Left colon (tissue), 2 donors: ENCODE data around the gene RNASE4. TPM values are rescaled to one million over a fixed set of nuclear protein-coding genes. Genes with fewer than 3 reads are reported as not detected.
A peak's percentile ranks its signal among the peaks of the same experiment; 100 is the strongest.

Source experiments
- ATAC-seq: fragments of 200-7000 bp; cut with Tn5 transposase; one replicate; pipeline ENCODE4 v1.9.1; 2020; ENCODE audit warnings: mild to moderate bottlenecking, moderate library complexity
- DNase-seq, 2 donors: peaks; one replicate each; pipeline ENCODE4 v3.0.0-alpha.2; 2020
- intact Hi-C, 2 donors: fragments of 100-400 bp; cut with DNase I in 1 of 2; cut with micrococcal nuclease in 1 of 2; formaldehyde crosslinking; loops; one replicate each; pipeline versions ENCODE4 v1.11.2 to v1.14.0; 2022; cut with DNase I, micrococcal nuclease
- total RNA-seq, 2 donors: library from RNA; stranded (reverse); fragmentation: NEBNext Ultra II Directional; extraction: Animal tissue kit (Norgen Biotek cat#: 25700); gene quantifications; one replicate each; pipeline ENCODE4 v1.2.1, GENCODE V29; 2021
- donor health status: DM: no; HTN: no; CAD: no.
- donor health status: DM: yes; HTN: yes; CAD: no.

RNASE4 gene
- total RNA-seq, 2 donors from 2014 or later, result 52.2 to 62.1 TPM

DNA sequence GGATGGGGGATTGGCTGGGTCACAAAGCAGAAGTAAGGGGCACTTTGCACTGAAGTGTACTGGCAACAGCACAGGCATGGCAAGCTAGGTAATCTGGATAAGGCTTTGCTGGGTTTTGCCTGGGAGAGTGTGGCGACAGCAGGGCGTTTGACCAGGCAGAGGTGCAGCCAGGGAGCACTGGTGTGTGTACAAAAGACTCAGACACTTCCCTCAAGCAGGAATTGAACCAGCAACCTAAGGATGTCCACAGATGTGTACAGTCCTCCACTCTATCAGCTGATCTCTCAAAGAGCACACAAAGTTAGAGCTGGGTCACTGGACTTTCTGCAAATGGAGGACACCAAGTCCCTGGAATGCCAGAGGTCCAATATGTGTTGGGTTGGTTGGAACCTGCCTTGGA, 15.4 kb upstream of the RNASE4 start:
- intact Hi-C loops, result no loop called here
- no peak for ATAC-seq
- DNase-seq, result no peak

DNA sequence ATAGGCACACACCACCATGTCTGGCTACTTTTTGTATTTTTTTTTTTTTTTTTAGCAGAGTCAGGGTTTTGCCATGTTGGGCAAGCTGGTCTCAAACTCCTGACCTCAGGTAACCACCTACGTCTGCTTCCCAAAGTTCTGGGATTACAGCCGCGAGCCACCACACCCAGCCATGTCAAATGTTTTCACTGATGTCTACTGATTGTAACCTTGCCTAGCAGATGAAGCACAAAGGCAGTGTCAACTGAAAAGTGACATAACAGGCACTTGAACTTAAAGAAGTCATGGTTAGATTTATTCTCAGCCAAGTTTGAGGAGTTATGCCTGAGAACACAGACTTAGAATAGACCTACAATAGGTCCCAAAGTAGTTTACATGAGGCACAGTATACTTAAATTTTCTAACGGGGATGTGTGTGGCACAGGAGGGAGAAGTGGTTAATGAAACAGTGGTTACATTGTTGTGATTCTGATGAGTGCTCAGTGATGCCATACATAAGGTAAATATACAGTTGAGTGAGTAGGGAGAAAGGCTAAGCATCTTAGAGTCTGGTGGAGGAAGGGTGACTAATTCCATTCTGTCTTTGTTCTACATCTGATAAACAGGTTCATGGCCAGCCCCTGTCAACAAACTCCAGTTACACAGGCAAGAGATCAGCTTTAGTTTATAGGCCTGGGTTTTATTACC, 12.6 kb upstream of the RNASE4 start:
- ATAC-seq (peak; percentile 89), DNase-seq (no peak)
- intact Hi-C loops, result no loop called here

DNA sequence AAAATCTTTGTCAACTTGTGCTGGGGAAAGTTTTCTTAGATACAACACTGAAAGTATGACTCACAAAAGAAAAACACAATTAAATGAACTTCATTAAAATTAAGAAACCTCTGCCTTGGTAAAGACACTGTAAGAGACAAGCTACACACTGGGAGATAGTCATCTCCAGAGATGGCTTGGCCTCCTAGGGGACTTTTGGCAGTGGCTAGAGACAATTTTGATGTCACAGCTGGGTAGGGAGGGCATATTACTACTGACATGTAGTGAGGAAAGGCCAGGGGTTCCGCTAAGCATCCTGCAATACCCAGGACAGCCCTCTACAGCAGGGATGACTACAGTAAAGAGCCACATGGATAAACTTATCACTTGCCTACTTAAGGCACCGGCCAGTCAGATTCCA, 8.7 kb upstream of the RNASE4 start:
- DNase-seq (no peak), ATAC-seq (no peak)
- intact Hi-C loops, result no loop called here

GRCh38 chr14:20676072-20676471, 8.3 kb upstream of the RNASE4 start:
- no peak for DNase-seq
- ATAC-seq, result no peak
- intact Hi-C loops, result no loop called here

- intact Hi-C loops, result loop anchor here (5.0 to 10.0 kb wide), 3 partner anchors 65 to 338 kb away; partner anchors contain the start of genes TEP1 (in 2 of the 2) and PARP2 (in 1 of the 2)
- DNase-seq (peak in 1 of 2 donors; percentile 34), ATAC-seq (no peak)
These were observed 4.5 kb upstream of the RNASE4 start for GRCh38 chr14:20679907-20680306.

DNA sequence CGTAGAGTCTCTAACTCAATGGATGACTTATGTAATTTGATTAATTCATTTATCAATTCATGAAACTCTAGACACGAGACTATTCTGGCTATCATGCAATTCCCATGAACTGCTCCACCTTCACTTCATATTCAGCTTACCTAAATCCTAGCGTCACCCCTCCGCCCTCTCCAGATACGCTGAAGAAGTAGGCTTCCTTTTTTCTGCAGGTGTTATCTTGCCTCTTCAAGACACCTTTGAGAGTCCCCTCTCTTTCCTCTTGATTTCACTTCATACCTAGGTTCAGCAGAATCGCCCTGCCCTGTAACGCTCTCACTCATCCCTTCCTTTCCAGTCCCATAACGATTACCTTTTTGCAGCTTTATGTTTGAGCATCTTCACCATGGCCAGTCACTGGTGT, 4.0 kb upstream of the RNASE4 start:
- ATAC-seq (no peak), DNase-seq (no peak)
- intact Hi-C loops, result loop anchor here (5.0 to 10.0 kb wide), 3 partner anchors 66 to 338 kb away; partner anchors contain the start of genes TEP1 (in 2 of the 2) and PARP2 (in 1 of the 2)

GRCh38 chr14:20680843-20681347, 3.5 kb upstream of the RNASE4 start:
- ATAC-seq, result peak; percentile 34
- DNase-seq, result peak; percentile 66 to 70

DNA sequence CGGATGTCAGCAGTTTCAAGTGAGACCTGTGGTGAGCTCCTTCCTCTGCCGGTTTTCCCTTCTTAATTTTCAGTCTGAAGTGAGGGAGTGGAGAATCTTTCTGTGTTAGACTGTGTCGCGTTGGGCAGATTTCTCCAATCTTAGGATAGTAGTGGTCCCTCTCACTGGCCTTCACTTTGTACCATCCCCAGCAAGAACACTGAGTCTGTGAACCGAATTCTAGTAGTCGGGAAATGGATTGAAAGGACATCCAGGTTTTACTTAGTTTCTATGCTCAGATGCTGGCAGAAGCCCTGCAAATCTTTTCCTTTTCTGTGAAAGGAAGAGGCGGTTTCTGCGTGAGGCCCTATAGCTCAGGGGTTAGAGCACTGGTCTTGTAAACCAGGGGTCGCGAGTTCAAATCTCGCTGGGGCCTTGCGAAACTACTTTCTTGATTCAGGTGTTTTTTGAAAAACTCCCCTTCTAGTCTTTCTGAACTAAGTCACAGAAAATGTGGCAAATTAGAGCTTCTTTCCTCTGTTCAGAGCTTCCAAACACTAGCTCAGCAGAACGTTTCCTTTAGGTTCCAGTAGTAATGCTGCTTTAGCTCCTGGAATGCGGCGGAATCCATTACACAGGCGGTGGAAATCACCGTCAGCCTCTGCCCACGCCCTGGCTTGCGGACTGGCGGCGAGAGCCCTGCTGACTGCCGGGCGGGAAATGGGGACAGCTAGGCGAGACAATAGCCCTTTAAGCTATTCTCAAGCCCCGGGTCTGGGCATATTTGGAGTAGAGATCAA, 2.8 kb upstream of the RNASE4 start:
- peak; percentile 19 for ATAC-seq
- DNase-seq, result peak; percentile 72 to 81
- intact Hi-C loops, result loop anchor here (5.0 to 10.0 kb wide), 3 partner anchors 67 to 339 kb away; partner anchors contain the start of genes TEP1 (in 2 of the 2) and PARP2 (in 1 of the 2)

More at GRCh38 chr14:20680843-20681347, 3.5 kb upstream of the RNASE4 start:
- intact Hi-C loops, result loop anchor here (5.0 to 10.0 kb wide), 3 partner anchors 66 to 339 kb away; partner anchors contain the start of genes TEP1 (in 2 of the 2) and PARP2 (in 1 of the 2)

- ATAC-seq (no peak), DNase-seq (no peak)
- intact Hi-C loops, result loop anchor here (5.0 to 10.0 kb wide), 3 partner anchors 67 to 340 kb away; partner anchors contain the start of genes TEP1 (in 2 of the 2) and PARP2 (in 1 of the 2)
These were observed 2.3 kb upstream of the RNASE4 start for GRCh38 chr14:20682127-20682434.

DNA sequence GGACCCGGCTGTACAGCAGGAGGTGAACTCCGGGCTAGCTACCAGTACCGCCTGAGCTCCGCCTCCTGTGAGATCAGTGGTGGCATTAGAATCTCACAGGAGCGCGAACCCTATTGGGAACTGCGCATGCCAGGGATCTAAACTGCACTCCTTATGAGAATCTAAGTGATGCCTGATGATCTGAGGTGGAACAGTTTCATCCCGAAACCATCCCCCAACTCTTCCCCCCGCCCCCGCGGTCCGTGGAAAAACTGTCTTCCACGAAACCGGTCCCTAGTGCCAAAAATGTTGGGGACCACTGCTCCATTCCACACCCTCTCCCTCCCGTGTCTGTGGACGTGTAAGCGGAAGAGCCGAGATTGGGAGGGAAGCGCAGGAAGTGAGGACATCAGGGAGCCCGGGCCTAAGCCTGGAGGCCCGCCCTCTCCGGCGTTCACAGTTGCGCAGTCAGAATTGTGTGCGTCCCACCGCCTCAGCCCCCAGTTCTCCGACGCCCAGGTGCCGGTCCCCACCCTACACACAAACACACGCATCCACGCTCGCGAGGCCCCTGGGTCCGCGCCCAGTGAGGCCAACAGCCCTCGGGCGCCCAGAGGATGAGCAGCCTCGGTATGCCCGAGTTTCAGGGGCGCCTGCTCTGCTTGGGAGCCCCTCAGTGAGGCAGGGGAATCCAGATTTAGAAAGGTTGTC, 1.8 kb upstream of the RNASE4 start:
- peak; percentile 88 to 91 for DNase-seq
- ATAC-seq, result peak; percentile 54
- intact Hi-C loops, result loop anchor here (5.0 to 10.0 kb wide), 3 partner anchors 68 to 340 kb away; partner anchors contain the start of genes TEP1 (in 2 of the 2) and PARP2 (in 1 of the 2)

DNA sequence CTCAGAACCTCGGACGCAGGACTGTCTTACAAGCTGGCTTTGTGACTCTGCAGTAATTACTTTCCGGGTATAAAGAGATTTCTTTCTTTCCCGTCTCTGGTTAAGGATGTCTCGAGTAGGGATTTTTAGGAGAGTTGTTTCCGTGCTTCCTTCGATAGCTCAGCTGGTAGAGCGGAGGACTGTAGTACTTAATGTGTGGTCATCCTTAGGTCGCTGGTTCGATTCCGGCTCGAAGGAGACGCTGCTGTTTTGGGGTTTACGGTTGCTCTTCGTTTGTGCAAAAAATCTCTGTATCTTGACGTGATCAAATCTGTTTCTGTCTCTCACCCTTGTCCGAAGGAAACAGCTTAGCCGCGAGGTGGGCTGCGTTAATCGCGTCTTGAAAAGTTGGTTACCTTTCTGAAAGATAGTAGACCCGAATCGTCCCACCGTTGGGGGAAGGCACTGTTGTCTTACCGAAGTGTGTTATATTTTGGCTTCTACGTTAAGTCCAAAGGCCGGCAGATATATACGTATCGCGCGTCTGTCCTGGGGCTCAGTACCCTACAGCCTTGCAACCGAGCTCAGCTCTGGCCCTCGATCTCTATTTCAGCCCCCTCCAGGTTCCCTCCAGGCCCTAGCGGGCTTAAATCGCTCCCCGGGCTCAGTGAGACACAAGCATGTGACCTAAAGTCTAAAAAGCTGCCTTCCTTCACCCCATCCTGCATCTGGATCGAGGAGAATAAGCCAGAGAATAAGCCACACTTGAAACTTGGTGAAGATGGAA, 1.1 kb upstream of the RNASE4 start:
- peak; percentile 72 to 80 for DNase-seq
- intact Hi-C loops, result loop anchor here (5.0 to 10.0 kb wide), 3 partner anchors 69 to 341 kb away; partner anchors contain the start of genes TEP1 (in 2 of the 2) and PARP2 (in 1 of the 2)
- peak; percentile 14 for ATAC-seq

DNA sequence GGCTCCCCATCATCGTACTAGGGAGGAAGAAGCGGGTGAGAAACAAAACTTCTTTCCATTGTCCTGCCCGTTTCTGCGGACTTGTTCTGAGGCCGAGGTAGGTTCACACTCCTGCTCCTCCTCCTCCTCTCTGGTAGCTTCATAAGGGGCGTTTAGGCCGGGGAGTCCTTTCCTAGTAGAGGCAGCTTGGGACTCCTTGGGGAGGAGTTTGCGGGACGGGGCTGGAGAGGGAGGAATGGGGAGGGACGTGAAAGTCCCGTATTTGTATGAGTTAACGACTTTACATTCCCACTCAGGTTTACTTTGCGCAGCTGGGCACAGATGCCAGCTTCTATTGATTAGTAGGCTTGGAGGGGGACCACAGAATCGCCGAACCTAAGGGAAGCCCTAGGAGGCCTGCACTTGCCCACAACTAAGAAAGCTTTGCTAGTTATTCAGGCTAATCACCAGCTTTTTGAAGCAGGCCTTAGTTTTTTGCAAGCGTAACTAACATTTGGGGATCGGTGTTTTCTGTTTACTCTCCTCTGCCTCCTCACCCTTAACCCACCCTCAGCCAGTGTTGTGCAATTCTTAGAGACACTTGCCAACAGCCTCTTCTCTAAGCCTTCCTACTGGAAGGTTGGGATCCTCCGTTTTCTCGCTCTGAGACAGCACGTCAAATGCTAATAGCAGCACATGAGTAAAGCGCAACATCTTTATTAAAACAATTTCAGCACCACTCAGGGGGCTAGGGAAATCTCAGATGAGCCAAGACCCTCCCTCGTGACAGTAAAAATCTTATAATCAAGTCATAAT, 499 bp downstream of the RNASE4 start:
- intact Hi-C loops, result loop anchor here (5.0 to 10.0 kb wide), 3 partner anchors 70 to 343 kb away; partner anchors contain the start of genes TEP1 (in 2 of the 2) and PARP2 (in 1 of the 2)

DNA sequence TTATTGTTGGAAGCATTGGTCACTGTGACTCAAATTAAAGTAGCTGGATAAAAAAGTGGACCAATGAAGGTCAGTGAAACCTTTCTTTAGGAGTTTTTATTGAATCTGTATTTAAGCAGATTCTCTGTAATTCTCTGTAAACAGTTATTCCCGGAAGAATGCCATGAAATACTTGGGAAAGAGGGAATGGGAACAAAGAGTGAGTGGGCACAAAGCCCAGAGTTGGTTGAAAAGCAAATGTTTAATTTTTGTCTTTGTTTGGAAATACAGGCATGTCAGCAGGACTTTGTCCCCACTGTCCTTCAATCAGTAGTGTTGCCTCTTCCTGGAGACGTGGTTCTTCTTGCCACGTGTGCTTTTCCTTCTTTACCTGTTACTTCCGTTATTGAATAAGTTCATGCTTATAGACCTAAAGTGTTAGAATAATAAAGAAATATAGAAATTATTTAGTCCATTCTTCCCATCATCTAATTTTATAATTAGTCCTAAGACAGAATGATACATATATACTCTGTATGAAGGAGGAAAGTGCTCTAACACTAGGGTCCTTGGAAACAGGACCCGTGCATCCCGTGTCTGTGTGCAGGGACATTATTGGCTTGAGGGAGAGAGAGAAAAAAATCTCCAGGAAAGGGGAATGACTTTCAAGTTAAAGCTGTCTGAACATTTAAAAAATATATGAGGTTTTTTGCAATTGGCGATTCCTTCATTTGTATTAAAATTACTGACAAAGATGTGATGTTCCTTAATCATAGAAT, 2.2 kb downstream of the RNASE4 start:
- intact Hi-C loops, result loop anchor here (10.0 kb wide), 2 partner anchors 72 to 272 kb away; partner anchors contain the start of gene TEP1 (in 2 of the 2)
- peak; percentile 52 to 63 for DNase-seq
- peak; percentile 40 for ATAC-seq

More for the DNA sequence above, 499 bp downstream of the RNASE4 start:
- ATAC-seq (no peak), DNase-seq (peak; percentile 59 to 65)

DNA sequence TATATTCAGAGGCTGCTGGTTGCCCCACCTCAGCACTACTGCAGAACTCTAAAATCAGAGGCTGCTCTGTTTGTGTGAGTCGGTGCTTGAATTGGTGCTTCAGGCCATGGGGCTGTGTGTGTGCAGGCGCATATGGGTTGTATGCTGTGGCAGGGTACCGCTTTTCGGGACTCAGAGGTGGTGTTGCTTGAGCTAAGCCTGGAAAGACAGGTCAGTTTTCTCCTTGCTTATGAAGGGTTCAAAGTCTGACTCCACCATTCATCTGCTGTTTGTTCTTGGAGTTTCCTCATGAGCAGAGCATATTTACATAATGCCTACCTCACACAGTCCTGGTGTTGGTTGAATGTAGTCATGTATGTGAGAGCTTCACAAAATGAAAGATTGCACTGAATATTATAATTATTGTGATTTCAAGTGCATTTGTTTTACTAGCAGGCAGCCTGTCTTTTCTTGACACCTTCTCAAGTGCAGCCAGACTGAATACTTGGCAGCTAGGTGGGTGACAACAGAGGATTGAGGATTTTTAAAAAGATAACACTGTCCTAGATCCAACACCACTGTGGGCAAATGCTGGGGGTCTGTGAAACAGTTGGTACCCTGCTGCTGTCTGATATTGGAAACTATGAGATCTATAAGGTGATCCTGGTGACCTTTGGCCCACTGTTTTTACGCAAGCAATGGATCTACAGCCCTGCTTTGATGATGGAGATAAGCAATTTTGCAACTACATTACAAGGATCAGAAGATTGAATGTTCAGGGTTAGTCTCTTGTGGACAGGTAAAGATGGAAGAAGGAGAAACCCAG, 3.2 kb downstream of the RNASE4 start:
- ATAC-seq, result peak; percentile 53
- peak in 1 of 2 donors; percentile 38 for DNase-seq
- intact Hi-C loops, result loop anchor here (10.0 kb wide), 2 partner anchors 73 to 273 kb away; partner anchors contain the start of gene TEP1 (in 2 of the 2)

- intact Hi-C loops, result loop anchor here (10.0 kb wide), 2 partner anchors 74 to 274 kb away; partner anchors contain the start of gene TEP1 (in 2 of the 2)
- DNase-seq, result no peak
- no peak for ATAC-seq
These were observed 3.9 kb downstream of the RNASE4 start, which contains the start of gene ANG for GRCh38 chr14:20688167-20688839. ANG (plus strand) TSS chr14:20688764; CDS start chr14:20693565, 4,801 bp downstream.
